Upper lobe of left lung (tissue), 6 donors: Measurements from ENCODE around the gene SMTNL1. TPM values are rescaled to one million over a fixed set of nuclear protein-coding genes. Genes with fewer than 3 reads are reported as not detected.

Source experiments
- ATAC-seq, 2 donors: fragments of 200-7000 bp; cut with Tn5 transposase; one replicate each; pipeline ENCODE4 v1.9.1; 2022; ENCODE audit warnings: mild to moderate bottlenecking in 2 of 2, moderate library complexity in 2 of 2; ENCODE audit not compliant: low FRiP score in 2 of 2
- DNase-seq, 2 donors: peaks; one replicate each; pipeline ENCODE4 v3.0.0-alpha.2; 2019 to 2020
- H3K27ac ChIP-seq, 4 donors: fragments of 200-600 bp; sonication (generic); one replicate each; pipeline ENCODE4 v1.5.1; 2016 to 2019
- H3K27me3 ChIP-seq, 4 donors: fragments of 200-600 bp; sonication (generic); one replicate each; pipeline ENCODE4 v1.5.1; 2017 to 2019
- H3K36me3 ChIP-seq, 4 donors: fragments of 200-600 bp; sonication (generic); one replicate each; pipeline ENCODE4 v1.5.1; 2016 to 2019
- H3K4me1 ChIP-seq, 4 donors: fragments of 200-600 bp; sonication (generic); one replicate each; pipeline ENCODE4 v1.5.1; 2018 to 2019
- H3K4me3 ChIP-seq, 4 donors: fragments of 200-600 bp; sonication (generic); one replicate each; pipeline ENCODE4 v1.5.1; 2017 to 2019; ENCODE audit warnings: mild to moderate bottlenecking in 2 of 4, moderate library complexity in 1 of 4
- H3K9me3 ChIP-seq, 4 donors: fragments of 200-600 bp; sonication (generic); one replicate each; pipeline ENCODE4 v1.5.1; 2018 to 2019
- CTCF ChIP-seq, 6 experiments: fragments of 450-650 bp in 4 of 6; fragments of 200-600 bp in 2 of 6; sonication (generic) in 2 of 6; IDR thresholded peaks; one replicate each; pipeline ENCODE4 v1.5.1; 2016 to 2019; ENCODE audit warnings: antibody characterized with exemption in 6 of 6
- EP300 ChIP-seq, 4 donors: sonication (generic); formaldehyde crosslinking; IDR thresholded peaks; one replicate each; pipeline ENCODE4 v1.5.1; 2017; ENCODE audit warnings: antibody characterized with exemption in 4 of 4, control low read depth in 2 of 4
- POLR2A ChIP-seq, 4 donors: fragments of 450-650 bp; IDR thresholded peaks; one replicate each; pipeline ENCODE4 v1.5.1; 2016 to 2017; ENCODE audit warnings: antibody characterized with exemption in 4 of 4, mild to moderate bottlenecking in 2 of 4
- POLR2AphosphoS5 ChIP-seq, 2 donors: sonication (generic); formaldehyde crosslinking; IDR thresholded peaks; one replicate each; pipeline ENCODE4 v1.5.1; 2017; ENCODE audit warnings: antibody characterized with exemption in 2 of 2
- WGBS, 2 donors: methylation state at CpG; one replicate each; pipeline ENCODE4 v1.1.5; 2017 to 2018; 5-methylcytosine and 5-hydroxymethylcytosine counted together
- total RNA-seq, 6 donors: library from RNA; depleted of rRNA in 4 of 6; stranded (reverse); fragments of >200 nt in 4 of 6; gene quantifications; one replicate each; pipeline versions ENCODE4 v1.1.0 to v1.2.1, GENCODE V29; 2016 to 2021
- donor health status: DM: no; HTN: no; CAD: no; lungs with moderate emphysema.
- donor health status: DM: no; HTN: yes; CAD: no; lungs with severe emphysema.

SMTNL1 gene
- total RNA-seq, 6 donors from 2014 or later = not detected

- Histone ChIP-seq H3K36me3 (peaks cover 28 to 69% (median 56%) of the 10 kb centered on the region in 4 donors), H3K9me3 (no peaks in the 10 kb centered on the region), H3K27me3 (no peaks in the 10 kb centered on the region), H3K27ac (no peak overlapping the region), H3K4me3 (no peak overlapping the region), H3K4me1 (no peaks in the 10 kb centered on the region)
- 26 to 47% methylated on average over 4 to 6 of the region's 6 CpGs for WGBS, 2 donors
- DNase-seq (no peak), ATAC-seq (no peak)
- TF ChIP-seq POLR2AphosphoS5 (IDR thresholded peaks at IDR 0.05) = no peak
- no peak for TF ChIP-seq EP300 (IDR thresholded peaks at IDR 0.05)
- no peak for TF ChIP-seq CTCF (IDR thresholded peaks at IDR 0.05)
- no peak for TF ChIP-seq POLR2A (IDR thresholded peaks at IDR 0.05)
These were observed 10.5 kb downstream of the SMTNL1 start for GRCh38 chr11:57547854-57548377.

GRCh38 chr11:57549983-57550382, 12.6 kb downstream of the SMTNL1 start:
- 84 to 96% methylated on average over 8 of the region's 8 CpGs for WGBS, 2 donors
- no peaks in the 10 kb centered on the region for H3K4me1 ChIP-seq
- ATAC-seq (no peak), DNase-seq (peak in 1 of 2 donors; percentile 56)
- no peak overlapping the region for H3K4me3 ChIP-seq
- H3K9me3 ChIP-seq = no peaks in the 10 kb centered on the region
- peaks cover 37 to 90% (median 76%) of the 10 kb centered on the region in 4 donors for H3K36me3 ChIP-seq
- no peaks in the 10 kb centered on the region for H3K27me3 ChIP-seq
- no peak for TF ChIP-seq EP300 (IDR thresholded peaks at IDR 0.05)
- no peak for TF ChIP-seq CTCF (IDR thresholded peaks at IDR 0.05)
- TF ChIP-seq POLR2A (IDR thresholded peaks at IDR 0.05) = no peak
- TF ChIP-seq POLR2AphosphoS5 (IDR thresholded peaks at IDR 0.05) = no peak
- no peak overlapping the region for H3K27ac ChIP-seq

- WGBS, 2 donors = 94 to 97% methylated on average over 4 of the region's 4 CpGs
- Histone ChIP-seq H3K27ac (no peak overlapping the region), H3K36me3 (peaks cover 37 to 99% (median 87%) of the 10 kb centered on the region in 4 donors), H3K9me3 (no peaks in the 10 kb centered on the region), H3K27me3 (no peaks in the 10 kb centered on the region), H3K4me3 (no peak overlapping the region), H3K4me1 (no peaks in the 10 kb centered on the region)
- DNase-seq (no peak), ATAC-seq (no peak)
- no peak for TF ChIP-seq POLR2AphosphoS5 (IDR thresholded peaks at IDR 0.05)
- TF ChIP-seq EP300 (IDR thresholded peaks at IDR 0.05) = no peak
- TF ChIP-seq POLR2A (IDR thresholded peaks at IDR 0.05) = no peak
- no peak for TF ChIP-seq CTCF (IDR thresholded peaks at IDR 0.05)
These were observed 14.5 kb downstream of the SMTNL1 start for GRCh38 chr11:57551941-57552340.

- peaks cover 37 to 100% (median 92%) of the 10 kb centered on the region in 4 donors for H3K36me3 ChIP-seq
- ATAC-seq = no peak
These were observed 15.1 kb downstream of the SMTNL1 start for GRCh38 chr11:57552479-57552878.

More at GRCh38 chr11:57552479-57552878, 15.1 kb downstream of the SMTNL1 start:
- H3K27ac ChIP-seq = no peak overlapping the region
- no peak for DNase-seq
- H3K27me3 ChIP-seq = no peaks in the 10 kb centered on the region
- no peak overlapping the region for H3K4me3 ChIP-seq
- no peaks in the 10 kb centered on the region for H3K9me3 ChIP-seq
- whole genome bisulfite sequencing, 2 donors = 75 to 97% methylated on average over 5 of the region's 5 CpGs
- no peak for TF ChIP-seq CTCF (IDR thresholded peaks at IDR 0.05)
- TF ChIP-seq POLR2AphosphoS5 (IDR thresholded peaks at IDR 0.05) = no peak
- no peak for TF ChIP-seq EP300 (IDR thresholded peaks at IDR 0.05)
- no peak for TF ChIP-seq POLR2A (IDR thresholded peaks at IDR 0.05)
- H3K4me1 ChIP-seq = no peaks in the 10 kb centered on the region
